NCI-H526 treated with DMSO at 0.1 percent for 48 hours (cell line): ENCODE data around the gene SOX11.

ENCODE experiments used
- DNase-seq: peaks from one replicate; lab custom pipeline; 2025; lab: John Stamatoyannopoulos, UW

Gene SOX11

GRCh38 chr2:5692561-5693286, 540 bp downstream of the SOX11 start:
- DNase-seq: no peak

- no peak for DNase-seq
Observed at GRCh38 chr2:5693287-5694201, 1.4 kb downstream of the SOX11 start.

- no peak for DNase-seq
Observed at GRCh38 chr2:5694306-5694705, 2.1 kb downstream of the SOX11 start.

- DNase-seq: no peak
Observed at GRCh38 chr2:5695654-5696403, 3.6 kb downstream of the SOX11 start.

GRCh38 chr2:5696404-5696944, 4.3 kb downstream of the SOX11 start:
- no peak for DNase-seq

- DNase-seq: no peak
Observed at GRCh38 chr2:5696945-5697521, 4.8 kb downstream of the SOX11 start.

GRCh38 chr2:5697562-5697961, 5.4 kb downstream of the SOX11 start:
- DNase-seq: no peak

GRCh38 chr2:5698134-5698533, 6.0 kb downstream of the SOX11 start:
- DNase-seq: no peak

GRCh38 chr2:5699963-5700362, 7.8 kb downstream of the SOX11 start:
- DNase-seq: no peak

GRCh38 chr2:5700551-5700950, 8.4 kb downstream of the SOX11 start:
- no peak for DNase-seq

- DNase-seq: no peak
Observed at GRCh38 chr2:5701266-5701665, 9.1 kb downstream of the SOX11 start.

- no peak for DNase-seq
Observed at GRCh38 chr2:5703166-5703565, 11.0 kb downstream of the SOX11 start.

GRCh38 chr2:5705490-5705889, 13.3 kb downstream of the SOX11 start:
- DNase-seq: no peak

- DNase-seq: no peak
Observed at GRCh38 chr2:5706717-5707455, 14.7 kb downstream of the SOX11 start.

- DNase-seq: no peak
Observed at GRCh38 chr2:5710615-5711014, 18.4 kb downstream of the SOX11 start.

GRCh38 chr2:5713101-5713500, 20.9 kb downstream of the SOX11 start:
- DNase-seq: no peak

- no peak for DNase-seq
Observed at GRCh38 chr2:5719629-5720334, 27.6 kb downstream of the SOX11 start.

- no peak for DNase-seq
Observed at GRCh38 chr2:5720426-5720825, 28.2 kb downstream of the SOX11 start.

- no peak for DNase-seq
Observed at GRCh38 chr2:5722236-5722635, 30.1 kb downstream of the SOX11 start.
